Kidney tubule cell (primary cell): ENCODE results near the gene EMID1.
A peak's percentile ranks its signal among the peaks of the same experiment; 100 is the strongest.

Experiments used
- DNase-seq: peaks from one replicate; pipeline ENCODE4 v3.0.0-alpha.2; 2018; ENCODE audit warnings: low spot score

Gene EMID1

DNA sequence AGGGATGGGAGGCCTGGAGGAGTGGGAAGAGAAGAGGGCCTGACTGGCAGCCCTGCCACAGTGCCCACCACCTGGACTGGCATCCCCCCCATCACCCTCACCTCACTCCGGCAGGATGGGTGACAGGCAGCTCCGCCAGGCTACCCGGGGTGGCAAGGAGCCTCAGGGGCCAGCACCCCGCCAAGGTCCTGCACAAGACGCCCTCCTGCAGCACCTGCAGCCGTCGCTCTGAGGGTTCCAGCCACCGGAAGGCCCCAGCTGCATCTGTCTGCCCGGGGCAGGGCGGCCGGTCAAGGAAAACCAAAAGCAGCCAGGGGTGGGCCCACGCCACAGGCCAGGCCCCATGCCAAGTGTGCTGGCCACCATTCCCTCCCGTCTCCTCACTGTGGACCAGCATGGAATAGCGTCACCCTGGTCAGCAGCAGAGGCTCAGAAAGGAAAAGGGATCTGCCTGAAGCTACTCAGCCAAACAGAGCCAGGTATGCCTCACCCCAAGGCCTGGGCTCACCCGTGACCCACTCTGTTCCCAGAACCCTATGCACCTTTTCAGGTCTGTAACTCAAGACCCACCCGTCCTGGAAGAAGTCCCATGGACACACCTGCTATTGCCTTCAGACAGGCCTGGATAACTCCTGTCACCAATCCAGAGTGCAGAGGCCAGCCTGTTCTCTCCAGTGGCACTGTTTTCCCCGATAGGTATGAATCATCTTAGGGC lies 55.1 kb downstream of the EMID1 start:
- no peak for DNase-seq

DNA sequence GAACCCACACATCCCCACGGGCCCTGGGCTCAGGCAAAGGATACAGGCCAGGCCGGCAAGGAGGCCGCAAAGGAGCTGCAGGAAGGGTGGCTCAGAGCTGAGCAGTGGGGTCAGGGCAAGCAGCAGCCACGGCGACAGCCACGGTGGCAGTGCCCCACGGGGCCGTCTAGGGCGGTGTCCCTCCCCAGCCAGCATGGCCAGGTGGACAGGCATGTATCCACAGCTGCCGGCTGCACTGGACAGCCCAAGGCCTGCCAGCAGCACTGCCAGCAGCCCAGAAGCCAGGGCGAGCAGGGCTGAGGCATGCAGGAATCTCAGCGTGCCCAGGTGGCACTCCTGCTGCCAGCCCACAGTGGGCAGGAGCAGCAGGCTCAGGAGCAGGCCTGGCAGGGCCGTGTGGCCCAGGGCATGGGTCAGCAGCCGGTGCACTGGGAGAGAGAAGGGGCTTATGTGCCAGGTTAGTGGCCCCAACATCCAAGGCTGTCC lies 58.1 kb downstream of the EMID1 start:
- no peak for DNase-seq

DNA sequence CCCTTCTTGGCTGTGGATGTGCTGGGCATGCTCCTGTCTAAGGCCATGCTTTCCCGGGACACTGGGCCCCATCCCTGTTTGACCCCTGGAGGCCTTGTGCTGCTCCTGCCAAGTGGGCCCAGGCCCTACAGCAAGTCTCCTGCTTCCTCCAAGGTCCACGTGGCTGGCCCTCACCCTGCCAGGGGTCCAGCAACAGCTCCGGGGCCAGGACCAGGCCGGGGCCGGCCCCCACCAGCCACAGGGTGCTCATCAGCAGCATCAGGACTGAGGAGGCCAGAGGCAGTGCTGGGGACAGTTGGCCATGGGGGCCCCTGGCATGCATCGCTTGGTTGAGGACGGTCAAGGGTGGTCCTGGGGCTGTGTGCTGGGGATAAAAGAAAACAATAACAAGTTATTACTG lies 59.6 kb downstream of the EMID1 start:
- DNase-seq, result no peak

DNA sequence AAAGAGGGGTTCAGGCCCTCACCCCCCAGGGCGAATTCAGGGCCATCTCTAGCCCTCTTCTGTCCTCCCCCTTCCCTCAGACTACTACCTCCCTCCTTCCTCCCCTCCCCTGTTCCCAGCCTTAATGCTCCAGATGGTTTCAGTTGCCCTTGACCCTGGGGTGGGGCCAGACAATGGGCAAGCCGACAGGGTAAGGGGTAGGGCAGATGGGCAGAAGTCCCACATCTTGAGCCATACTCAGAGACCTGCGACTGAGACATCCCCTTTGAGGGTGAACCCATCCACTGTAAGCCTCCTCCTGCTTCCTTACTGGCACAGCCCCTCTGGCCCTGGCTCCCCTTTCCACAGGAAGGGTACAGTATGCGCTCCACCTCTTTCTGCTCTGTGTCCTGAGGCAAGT lies 60.2 kb downstream of the EMID1 start:
- DNase-seq, result no peak

DNA sequence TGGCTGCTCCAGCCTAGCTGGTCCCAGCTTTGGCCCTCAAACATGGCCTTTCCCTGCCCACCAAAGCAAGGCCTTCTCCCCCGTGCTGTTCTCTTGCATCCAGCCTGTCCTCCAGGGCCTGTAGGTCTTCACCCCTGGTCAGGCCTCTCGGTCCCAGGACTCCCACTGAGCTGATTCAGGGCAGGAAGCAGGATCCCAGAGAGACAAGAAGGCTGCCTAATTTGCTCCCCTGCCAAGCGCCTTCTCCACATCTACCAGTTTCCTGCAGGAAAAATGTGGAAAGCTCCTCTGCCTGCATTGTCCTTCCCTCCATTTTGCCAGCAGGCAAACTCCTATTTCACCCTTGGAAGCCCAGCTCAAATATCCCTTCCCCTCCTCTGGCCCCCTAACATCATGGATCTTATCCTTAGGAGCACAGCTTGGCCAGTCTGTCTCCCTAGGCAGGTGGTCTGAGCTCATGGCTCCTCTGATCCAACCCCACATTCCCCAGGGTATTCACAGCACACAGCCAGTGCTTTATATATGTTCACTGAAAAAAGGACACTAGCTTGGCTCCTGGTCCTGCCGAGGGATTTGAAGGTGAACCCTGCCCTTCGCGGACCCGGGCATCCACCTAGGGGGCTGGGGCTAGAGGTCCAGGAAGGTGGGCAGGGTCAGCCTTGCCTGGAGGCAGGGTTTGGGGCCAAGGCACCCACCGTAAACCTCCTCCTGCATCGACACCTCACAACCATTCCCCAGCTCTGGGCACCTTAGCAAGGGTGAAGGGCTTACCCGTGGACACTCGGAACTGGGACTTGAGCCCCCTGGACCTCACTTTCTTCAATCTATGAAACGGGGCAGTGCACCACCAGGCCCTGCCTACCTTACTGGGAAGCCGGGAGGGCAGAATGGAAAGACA lies 61.1 kb downstream of the EMID1 start:
- peak; percentile 17 for DNase-seq

DNA sequence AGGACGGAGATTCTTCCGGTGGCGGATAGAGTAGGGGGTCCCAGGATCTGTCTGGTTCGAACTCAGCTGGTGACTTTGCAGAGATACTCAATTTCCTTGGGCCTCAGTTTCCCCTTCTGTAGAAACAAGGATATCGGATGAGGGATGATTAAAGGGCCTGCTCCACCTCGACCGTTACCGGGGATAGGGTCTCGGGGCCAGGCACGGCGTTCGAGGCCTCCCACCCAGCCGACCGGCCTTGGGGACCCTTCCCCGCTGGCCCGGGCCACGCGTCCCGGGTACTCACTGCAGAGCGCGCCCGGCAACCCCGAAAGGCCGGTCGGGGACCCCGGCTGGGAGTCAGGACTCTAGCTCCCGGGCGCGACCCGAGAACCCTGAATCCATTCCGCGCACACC lies 61.8 kb downstream of the EMID1 start:
- no peak for DNase-seq

DNA sequence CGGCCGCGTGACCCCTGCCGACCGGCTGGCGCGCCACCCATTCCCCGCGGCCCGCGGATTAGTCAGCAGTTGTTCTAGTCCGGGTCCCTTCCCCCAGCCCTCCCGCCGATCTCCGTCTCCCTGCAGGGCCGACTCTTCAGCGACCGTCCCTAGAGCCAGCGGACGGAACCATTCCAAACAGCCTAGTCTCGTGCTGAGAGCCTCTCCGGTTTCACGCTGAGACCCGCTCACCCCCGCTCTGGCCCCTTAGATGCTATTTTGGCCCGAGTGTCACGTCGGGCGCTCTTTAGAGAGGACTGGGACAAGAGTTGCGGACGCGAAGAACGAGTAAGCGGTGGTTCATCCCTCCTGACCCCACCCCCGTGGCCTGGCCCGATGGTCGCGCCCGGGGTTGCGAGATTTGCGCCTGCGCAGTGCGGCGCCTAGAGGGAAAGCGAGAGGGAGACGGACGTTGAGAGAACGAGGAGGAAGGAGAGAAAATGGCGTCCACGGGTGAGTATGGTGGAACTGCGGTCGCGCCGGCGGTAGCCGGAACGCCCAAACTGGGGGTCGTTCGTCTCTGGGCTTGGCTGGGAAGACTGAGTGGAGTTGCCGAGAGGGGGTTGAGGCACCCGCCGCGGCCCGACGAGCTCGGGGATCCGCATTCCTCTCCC lies 62.3 kb downstream of the EMID1 start, which contains the start of the genes EWSR1 and RHBDD3:
Gene EWSR1, plus strand, starts transcription at position 411 of the 653 bp plus-strand sequence. Its CDS starts 69 bp downstream, at position 480.
Gene RHBDD3, minus strand, starts transcription at position 124 of the 653 bp plus-strand sequence. CDS start 2,355 bp downstream, outside the sequence.
- DNase-seq, result peak; percentile 97

DNA sequence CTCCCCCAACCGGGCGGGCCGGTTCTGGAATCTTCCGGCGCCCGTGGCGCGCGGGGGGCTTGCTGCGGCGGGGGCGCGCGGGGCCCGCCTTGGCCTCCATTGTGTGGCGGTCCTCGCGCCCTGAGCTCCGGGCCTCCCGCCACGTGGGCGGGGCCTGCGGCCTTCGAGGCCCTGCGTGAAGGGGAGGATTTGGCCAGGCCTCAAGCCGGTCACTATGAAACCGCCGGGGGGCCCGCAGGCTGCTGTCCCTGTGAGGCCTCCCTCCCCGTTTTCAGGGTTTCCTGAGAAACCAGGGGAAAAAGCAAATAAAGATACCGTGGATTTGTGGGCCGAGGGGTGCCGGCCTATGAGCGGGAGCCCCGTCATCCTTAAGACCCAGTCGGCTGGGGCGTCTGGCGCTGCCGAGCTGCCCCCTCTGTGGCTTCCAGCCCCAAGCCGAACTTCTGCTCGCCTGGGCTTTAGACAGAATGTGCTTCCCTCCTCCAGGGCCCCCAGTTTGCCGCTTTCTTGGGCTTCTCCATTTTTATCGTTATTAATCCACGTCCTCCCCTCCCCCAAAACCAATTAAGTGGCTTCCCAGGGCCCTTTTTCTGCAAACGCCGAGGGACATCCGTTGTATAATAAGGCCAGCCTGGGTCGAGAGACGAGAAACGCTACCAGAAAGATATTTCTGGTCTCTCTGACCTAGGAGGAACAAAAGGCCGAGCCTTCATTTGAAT lies 63.0 kb downstream of the EMID1 start:
- peak; percentile 55 for DNase-seq

DNA sequence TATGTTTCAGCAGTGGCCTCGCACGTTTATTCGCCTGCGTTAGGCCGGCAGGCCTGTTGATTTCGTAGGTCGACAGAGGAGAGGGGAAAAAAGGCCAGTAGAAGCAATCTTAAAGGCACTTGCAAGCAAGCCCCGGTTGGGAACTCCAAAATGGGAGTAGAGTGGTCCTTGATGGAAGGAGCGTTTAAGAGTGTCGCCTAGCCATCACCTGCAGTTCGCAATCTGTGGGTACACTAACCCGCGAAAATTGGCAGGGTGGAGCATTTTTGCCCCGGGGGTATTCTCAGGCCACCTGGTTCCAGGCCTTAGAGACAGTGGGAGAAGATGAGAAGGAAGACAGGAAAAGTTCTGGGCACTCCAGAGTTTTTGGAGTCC lies 63.5 kb downstream of the EMID1 start:
- DNase-seq, result no peak

DNA sequence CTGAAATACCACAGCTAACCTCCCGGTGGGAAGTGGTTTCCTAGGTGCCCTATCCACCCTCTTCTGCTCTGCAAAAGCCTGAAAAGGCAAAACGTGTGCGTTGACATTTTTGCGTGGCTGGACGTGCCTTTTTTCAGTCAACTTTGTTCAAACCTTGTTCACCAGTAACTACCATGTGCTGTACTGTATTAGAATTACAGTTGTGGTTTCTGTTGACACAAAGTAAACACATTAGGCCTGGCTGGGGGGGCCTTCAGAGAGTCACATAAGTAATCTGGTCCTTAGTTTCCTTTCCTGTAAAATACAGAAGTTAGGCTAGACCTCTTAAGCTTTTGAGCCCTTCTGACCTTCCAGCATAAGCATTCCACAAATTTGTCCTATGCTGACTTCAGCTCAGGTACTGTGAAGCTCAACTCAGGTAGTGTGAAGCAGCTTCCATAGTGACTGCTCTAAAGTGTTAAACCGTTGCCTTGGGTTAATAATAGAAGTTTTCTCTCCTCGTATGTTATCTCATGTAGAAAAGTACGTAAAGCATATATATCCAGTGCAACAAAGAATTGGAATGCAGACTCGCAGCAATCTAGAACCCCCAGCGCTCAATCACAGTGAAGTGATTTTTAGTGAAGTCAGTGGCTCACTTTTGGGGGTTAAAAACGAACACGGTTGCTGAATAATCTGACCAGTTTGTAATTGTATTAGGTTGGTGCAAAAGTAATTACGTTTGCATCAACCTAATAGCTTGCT lies 64.2 kb downstream of the EMID1 start:
- DNase-seq, result peak; percentile 29

DNA sequence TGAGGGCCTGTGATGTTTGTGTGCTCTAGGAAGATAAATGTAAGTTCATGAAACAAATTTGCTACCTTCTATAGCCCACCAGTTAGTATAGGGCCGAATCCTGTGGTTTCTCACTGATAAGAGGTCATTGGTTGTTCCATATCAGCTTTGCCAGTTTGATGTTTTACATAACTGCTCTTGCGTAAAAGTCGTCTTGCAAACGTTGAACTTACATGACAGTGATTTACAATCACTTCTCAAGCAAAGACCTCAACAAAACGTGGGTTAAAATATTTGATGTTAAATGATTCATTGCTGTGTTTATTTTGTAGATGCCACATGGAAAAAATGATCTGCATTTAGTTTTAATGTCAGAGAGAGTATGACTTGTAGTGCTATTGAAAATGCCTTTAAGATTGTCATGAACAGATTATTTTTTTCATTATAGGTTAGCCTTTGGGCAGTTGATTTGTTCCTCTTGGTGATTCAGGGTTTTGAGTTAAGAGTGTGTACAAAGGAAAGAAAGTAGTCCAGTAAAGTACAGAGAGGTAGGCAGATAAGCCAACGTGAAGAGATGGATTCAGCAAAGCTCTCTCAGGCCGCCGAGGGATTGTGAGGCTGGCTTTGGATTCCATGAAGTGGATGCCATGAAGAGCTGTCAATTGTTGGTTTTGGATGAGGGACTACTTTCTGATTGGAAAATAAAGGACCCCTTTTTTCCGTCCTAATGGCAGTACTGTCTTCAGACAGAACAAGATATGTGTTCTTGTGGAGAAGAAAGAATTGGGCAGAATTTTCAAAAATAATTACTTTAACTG lies 65.0 kb downstream of the EMID1 start:
- peak; percentile 50 for DNase-seq

DNA sequence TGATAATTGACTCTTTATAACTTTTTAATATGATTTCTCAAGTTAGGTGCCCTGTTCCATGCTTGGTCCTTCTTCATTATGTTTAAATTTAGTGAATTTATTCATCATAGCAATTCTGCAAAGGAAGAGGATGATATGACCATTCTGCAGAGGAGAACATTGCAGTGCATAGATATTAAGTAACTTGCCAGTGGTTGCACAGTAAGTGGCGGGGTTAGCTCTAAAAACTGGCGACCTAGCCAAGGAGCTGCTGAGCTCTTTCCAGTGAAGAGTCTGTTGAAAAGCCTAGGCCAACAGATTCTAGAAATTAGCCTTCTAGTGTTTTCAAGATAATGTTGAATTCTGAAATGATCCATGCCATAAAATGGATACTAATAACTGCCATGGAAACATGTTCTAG lies 66.9 kb downstream of the EMID1 start:
- no peak for DNase-seq

DNA sequence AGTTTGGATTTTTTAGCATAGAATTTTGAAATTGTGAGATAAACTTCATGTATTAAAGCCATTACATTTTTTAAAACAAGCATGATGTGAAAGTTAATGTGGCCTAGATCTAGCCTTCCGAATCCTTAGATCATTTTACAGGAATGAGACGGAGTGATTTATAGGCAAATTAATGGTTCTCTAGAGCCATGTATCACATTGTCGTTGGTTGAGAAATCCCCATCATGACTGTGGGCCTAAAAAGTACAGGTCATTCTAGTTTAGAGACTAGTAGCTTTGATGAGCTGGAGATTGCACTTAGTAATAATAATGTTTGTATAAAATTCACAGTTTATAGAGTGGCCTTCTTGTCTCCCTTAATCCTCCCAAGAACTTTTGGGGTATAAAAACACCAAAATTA lies 69.5 kb downstream of the EMID1 start:
- peak; percentile 16 for DNase-seq

DNA sequence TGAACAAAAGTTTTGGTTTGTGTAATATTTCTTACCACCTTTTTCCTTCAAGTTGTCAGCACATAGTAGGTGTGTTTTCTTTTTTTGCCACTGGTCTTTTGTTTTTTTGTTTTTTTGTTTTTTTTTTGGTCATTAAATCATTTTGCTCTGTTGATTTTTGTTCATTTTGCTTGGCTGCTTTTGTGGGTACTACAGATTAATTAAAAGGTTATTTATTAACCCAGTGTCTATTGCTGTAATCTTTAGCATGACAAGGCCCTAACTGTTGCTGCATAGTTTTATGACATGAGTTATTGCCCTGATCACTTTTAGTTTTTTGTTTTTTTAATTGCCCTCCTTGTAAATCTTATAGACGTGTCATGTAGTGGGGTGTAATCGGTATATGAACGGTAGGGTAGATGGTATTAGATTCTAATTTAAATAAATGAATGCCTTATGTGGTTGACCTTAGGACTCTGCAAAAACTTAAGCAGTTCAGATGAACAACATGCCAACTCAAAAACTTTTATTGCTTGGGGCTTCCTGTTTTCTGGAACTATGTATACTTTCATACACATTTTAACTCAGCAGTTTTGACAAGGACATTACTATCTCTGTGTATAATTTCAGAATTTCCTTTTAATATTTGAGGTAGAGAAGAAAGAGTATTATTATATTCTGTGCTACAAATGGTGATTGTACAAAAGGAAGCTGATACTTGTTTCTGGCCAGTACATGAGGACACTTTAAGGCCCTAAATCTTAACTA lies 70.3 kb downstream of the EMID1 start:
- peak; percentile 48 for DNase-seq

DNA sequence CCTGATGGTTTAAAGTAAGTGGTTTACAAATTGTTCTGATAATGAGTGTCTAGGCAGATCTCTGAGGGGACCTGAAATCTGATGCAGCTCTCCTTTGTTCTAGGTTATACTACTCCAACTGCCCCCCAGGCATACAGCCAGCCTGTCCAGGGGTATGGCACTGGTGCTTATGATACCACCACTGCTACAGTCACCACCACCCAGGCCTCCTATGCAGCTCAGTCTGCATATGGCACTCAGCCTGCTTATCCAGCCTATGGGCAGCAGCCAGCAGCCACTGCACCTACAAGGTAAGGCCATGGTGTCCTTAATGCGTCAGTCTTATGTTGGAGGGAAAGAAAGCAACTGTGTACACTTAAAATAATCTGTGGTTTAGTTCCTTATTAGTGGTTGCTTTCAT lies 72.2 kb downstream of the EMID1 start:
- no peak for DNase-seq

DNA sequence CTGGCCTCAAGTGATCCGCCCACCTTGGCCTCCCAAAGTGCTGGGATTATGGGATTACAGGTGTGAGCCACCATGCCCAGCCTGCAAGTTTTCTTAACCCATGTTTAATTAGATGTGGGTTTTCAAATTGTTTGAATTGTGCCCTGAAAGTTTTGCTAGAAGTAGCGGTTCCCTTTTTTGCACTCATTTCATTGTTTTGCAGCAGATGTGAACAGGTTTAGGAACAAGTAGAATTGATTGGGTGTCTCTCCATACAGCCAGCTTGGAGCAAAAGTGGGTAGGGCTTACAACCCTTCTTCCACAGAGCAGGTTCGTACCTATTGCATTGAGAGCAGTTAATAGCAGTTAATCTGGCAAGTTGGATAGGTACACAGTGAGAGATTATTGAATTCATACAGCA lies 78.5 kb downstream of the EMID1 start:
- DNase-seq, result no peak

DNA sequence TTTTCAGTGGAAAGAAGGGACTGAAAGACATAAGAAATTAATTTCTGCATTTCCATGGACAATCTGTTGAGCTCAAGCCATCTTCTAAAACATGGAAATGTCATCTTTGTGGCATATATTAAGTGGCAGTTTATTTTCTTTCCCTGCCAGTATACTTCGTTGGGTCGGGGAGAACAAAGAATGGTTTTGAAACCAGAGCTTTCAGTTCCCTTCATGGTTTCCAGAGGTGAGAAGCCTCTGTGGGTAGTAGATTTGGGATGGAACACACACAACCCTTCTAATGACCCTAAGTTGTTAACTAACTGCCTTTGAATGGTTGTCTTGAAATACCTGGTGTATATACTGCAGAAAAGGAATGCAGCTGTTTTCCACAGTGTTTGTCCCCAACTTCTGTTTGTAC lies 83.1 kb downstream of the EMID1 start:
- DNase-seq, result no peak

DNA sequence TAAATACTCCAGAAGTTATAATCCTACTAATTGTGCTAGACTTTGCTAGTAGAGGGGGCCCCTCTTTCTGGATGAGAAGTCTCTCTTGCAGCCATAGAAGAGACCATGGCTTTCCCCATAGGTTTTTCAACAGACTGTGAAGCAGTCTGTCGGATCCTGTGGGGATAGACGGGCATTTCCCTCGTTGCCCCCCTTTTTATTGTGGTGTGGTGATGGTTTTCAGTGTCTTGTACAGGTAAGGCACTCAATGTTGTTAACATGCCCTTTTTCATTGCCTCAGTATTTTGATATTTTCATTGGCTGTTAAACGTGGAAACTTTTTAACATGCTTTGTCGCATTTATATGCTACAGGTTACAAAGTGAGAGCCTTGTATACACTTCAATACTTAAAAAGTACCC lies 84.4 kb downstream of the EMID1 start:
- DNase-seq, result no peak

DNA sequence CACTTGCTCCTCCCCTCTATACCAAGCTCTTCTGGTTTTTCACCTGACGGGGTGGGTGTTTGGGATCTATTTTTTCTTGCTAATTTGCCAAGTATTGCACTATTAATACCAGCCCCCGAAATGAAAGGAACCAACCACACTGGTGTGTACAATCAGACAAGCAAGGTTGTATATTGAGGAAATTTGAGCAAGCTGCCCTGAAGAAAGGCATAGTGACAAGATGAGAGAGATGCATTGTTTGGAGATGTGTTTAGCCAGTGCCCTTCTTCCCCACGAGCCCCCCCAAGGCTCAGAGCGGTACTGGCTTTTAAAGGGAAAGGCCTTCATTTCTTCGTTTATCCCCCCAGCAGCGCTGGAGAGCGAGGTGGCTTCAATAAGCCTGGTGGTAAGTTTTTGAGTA lies 85.5 kb downstream of the EMID1 start:
- no peak for DNase-seq

DNA sequence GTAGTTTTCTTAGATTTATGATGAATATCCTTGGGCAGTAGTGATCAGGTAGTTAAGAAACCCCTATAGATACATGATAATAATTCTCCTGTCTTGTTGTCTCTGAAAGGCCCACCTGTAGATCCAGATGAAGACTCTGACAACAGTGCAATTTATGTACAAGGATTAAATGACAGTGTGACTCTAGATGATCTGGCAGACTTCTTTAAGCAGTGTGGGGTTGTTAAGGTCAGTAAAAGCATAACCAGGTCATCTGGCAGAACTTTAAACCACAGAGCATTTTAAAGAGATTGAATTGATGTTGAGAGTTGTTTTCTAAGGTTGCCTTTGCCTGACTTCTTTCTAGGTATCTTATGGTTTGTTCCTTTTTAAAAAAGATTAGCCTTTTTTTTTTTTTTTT lies 86.7 kb downstream of the EMID1 start:
- DNase-seq, result no peak
